Activated CD4-positive, alpha-beta memory T cell treated with anti-CD3 and anti-CD28 coated beads, Interleukin-2, amount 10 ng/mL, durations not matched to agents 7 days and 5 days (primary cell): ENCODE measurements around the gene SPECC1L. TPM values are rescaled to one million over a fixed set of nuclear protein-coding genes. Genes with fewer than 3 reads are reported as not detected.
A peak's percentile ranks its signal among the peaks of the same experiment; 100 is the strongest.

Source experiments
- CTCF ChIA-PET: fragments of 350-600 bp; sonication (Branson Sonifier 250); formaldehyde crosslinking; loops from one replicate; lab custom pipeline; 2021; ENCODE audit warnings: antibody characterized with exemption, inconsistent platforms; lab: Charles Lee
- POLR2A ChIA-PET: fragments of 350-600 bp; sonication (Branson Sonifier 250); formaldehyde crosslinking; loops from one replicate; lab custom pipeline; 2021; ENCODE audit warnings: antibody characterized with exemption; lab: Charles Lee
- DNase-seq: peaks from one replicate; pipeline ENCODE4 v3.0.0-alpha.2; 2020
- H3K27ac Mint-ChIP-seq: one replicate; pipeline ENCODE4 v1.8.0; 2021; ENCODE audit warnings: mild to moderate bottlenecking, mixed read lengths
- H3K27me3 Mint-ChIP-seq: one replicate; pipeline ENCODE4 v1.8.0; 2021; ENCODE audit warnings: mixed read lengths
- H3K36me3 Mint-ChIP-seq: one replicate; pipeline ENCODE4 v1.8.0; 2021; ENCODE audit warnings: low read depth, mixed read lengths
- H3K4me1 Mint-ChIP-seq: one replicate; pipeline ENCODE4 v1.8.0; 2021; ENCODE audit warnings: mixed read lengths
- H3K4me3 Mint-ChIP-seq: one replicate; pipeline ENCODE4 v1.8.0; 2021; ENCODE audit warnings: mild to moderate bottlenecking, mixed read lengths
- H3K9me3 Mint-ChIP-seq: one replicate; pipeline ENCODE4 v1.8.0; 2021; ENCODE audit warnings: mixed read lengths
- total RNA-seq, 2 experiments: library from RNA; stranded (reverse); gene quantifications; one replicate each; pipeline ENCODE4 v1.2.3, GENCODE V29; 2021

Gene SPECC1L
- total RNA-seq, 2 experiments from 2014 or later: 33.2 to 37.9 TPM

DNA sequence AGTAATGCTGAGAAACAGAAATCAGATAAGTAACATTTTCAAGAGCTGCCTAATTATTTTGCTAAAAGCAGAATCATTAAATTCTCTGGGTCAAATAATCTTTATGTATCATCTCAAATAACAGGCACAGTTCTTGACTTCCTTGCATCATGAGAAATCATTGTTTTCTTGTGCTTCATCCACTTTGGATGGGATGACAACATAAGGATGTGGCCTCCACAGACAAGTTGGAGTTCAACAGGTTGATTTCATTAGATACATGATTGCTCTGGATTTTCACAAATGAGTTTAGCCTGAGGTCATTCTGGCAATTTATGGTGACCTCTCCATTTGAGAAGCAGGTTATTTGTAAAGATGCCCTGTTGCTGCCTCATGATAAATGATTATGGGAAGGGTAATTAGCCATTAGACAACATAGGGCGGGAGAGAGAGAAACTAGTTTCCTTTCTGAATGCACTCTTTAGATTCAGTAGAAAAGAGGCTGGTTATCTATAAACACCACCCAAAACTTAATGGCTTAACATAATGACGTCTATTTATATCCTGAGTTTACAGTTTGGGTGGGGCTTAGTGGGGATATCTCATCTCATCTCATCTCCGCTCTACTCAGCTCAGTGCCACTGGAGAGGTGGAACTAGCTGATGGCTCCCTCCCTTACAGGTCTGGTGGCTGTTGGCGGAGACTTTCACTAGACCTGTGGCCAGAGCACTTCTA, 121.7 kb downstream of the SPECC1L start:
- H3K27me3 Mint-ChIP-seq: no peaks in the 10 kb centered on the region
- peaks cover 26% of the 10 kb centered on the region for H3K4me1 Mint-ChIP-seq
- no peaks in the 10 kb centered on the region for H3K9me3 Mint-ChIP-seq
- H3K36me3 Mint-ChIP-seq: peaks cover 25% of the 10 kb centered on the region
- no peak overlapping the region for H3K4me3 Mint-ChIP-seq
- ChIA-PET POLR2A (no interaction called here), CTCF (interaction anchor here (1.2 kb wide), 1 partner anchor 30 kb away, joined by 3 read pairs; no protein-coding TSS in a partner anchor)
- H3K27ac Mint-ChIP-seq: no peak overlapping the region
- DNase-seq: no peak

GRCh38 chr22:24393012-24393559, 122.5 kb downstream of the SPECC1L start:
- Mint-ChIP-seq H3K27ac (no peak overlapping the region), H3K36me3 (peaks cover 28% of the 10 kb centered on the region), H3K4me3 (no peak overlapping the region), H3K27me3 (no peaks in the 10 kb centered on the region), H3K9me3 (no peaks in the 10 kb centered on the region), H3K4me1 (peaks cover 28% of the 10 kb centered on the region)
- DNase-seq: no peak
- ChIA-PET CTCF (no interaction called here), POLR2A (no interaction called here)

DNA sequence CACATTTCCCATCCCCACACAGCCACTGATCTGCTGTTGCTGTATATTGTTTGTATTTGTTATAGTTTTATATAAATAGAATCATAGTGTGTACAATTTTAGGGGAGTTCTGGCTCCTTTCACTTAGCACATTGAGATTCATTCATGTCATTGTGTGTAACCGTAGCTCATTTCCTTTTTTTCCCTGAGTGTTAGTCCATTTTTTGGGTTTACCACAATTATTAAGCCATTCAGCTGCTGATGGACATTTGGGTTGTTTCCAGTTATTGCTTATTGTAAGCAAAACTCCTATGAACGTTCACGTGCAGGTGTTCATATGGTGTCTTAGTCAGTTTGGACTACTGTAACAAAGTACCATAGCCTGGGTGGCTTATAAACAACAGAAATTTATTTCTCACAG, 123.2 kb downstream of the SPECC1L start:
- no peak for DNase-seq
- Mint-ChIP-seq H3K9me3 (no peaks in the 10 kb centered on the region), H3K4me3 (no peak overlapping the region), H3K27ac (no peak overlapping the region), H3K36me3 (peaks cover 31% of the 10 kb centered on the region), H3K27me3 (no peaks in the 10 kb centered on the region), H3K4me1 (peaks cover 36% of the 10 kb centered on the region)
- CTCF ChIA-PET: no interaction called here
- POLR2A ChIA-PET: no interaction called here

DNA sequence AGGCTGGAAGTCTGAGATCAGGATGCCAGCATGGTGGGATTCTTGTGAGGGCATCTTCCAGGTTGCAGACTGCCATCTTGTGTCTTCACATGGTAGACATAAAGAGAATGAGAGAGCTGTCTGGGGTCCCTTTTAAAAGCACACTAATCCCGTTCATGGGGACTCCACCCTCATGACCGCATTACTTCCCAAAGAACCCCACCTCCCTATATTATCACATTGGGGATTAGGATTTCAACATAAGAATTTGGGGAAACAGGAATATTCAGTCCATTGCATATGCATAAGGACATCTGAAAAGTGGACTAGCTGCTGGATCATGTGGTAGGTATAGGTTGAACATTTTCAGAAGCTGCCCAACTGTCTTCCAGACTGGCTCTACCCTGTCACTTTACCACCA, 123.6 kb downstream of the SPECC1L start:
- ChIA-PET CTCF (no interaction called here), POLR2A (no interaction called here)
- DNase-seq: no peak
- Mint-ChIP-seq H3K27me3 (no peaks in the 10 kb centered on the region), H3K4me1 (peaks cover 37% of the 10 kb centered on the region), H3K4me3 (no peak overlapping the region), H3K27ac (no peak overlapping the region), H3K36me3 (peaks cover 30% of the 10 kb centered on the region), H3K9me3 (no peaks in the 10 kb centered on the region)

DNA sequence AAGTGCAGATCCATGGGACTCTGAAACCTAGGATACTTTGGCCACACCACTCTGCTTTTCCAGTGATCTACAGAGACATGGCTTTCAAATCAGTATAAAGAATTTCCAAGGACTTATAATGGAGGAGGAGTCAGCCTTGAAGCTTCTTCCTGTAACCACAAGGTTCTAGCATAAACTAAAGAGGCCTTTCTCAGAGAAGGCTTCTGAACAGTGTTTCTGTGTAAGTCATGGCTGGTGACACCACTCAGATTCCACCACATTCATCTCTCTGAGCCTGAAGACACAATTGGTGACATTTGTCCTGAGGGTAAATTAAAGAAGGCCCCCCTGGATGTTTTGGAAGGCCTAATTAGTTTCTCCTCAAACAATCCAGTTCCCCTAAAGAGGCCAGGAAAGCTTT, 127.8 kb downstream of the SPECC1L start:
- Mint-ChIP-seq H3K4me3 (no peak overlapping the region), H3K27me3 (no peaks in the 10 kb centered on the region), H3K27ac (no peak overlapping the region), H3K4me1 (peaks cover 46% of the 10 kb centered on the region), H3K9me3 (no peaks in the 10 kb centered on the region), H3K36me3 (peaks cover 17% of the 10 kb centered on the region)
- POLR2A ChIA-PET: no interaction called here
- CTCF ChIA-PET: no interaction called here
- no peak for DNase-seq

- Mint-ChIP-seq H3K9me3 (no peaks in the 10 kb centered on the region), H3K4me1 (peaks cover 47% of the 10 kb centered on the region), H3K36me3 (peaks cover 26% of the 10 kb centered on the region), H3K4me3 (peak overlapping the region; percentile 65), H3K27me3 (no peaks in the 10 kb centered on the region), H3K27ac (peak overlapping the region; percentile 75)
- no peak for DNase-seq
- POLR2A ChIA-PET: no interaction called here
- CTCF ChIA-PET: interaction anchor here (0.7 to 1.4 kb wide), 2 partner anchors 69 to 122 kb away, joined by 3 read pairs; no protein-coding TSS in a partner anchor
Observed at GRCh38 chr22:24400034-24400725, 129.5 kb downstream of the SPECC1L start.

DNA sequence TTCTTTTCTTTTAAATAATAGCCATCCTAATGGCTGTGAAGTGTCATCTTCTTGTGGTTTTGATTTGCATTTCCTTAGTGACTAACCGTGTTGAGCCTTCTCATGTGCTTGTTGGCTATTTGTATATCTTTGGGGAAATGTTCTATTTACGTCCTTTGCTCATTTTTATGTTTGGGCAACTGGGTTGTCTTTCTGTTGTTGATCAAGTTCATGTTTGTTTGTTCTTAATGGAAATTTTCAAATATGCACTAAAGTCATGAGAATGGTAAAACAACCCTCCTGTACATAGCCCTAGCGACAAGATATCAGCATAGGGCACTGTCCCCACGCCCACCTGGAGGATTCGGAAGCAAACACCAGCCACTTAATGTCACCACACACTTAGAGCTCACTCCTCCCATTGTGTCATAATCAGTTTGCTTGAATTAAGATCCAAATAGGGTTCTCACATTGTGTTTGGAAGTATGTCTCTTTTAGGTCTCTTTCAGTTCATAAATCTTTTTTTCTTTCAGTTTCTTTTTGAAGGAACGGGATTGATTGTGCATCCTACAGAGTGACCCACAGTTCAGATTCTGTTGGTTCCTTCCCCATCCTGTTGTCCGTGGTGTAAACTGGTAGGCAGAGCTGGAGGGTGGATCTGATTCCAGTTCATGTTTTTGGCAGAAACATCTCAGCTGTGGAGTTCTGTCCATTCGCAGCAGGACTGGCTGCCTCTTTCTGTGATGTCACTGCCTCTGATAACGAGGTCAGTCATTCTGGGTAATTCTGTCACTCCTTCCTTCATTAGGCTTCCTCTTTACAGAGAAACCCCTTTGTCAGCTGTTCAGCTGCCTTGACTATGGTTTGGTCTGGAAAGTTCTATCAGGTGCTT, 130.3 kb downstream of the SPECC1L start:
- no peaks in the 10 kb centered on the region for H3K27me3 Mint-ChIP-seq
- CTCF ChIA-PET: no interaction called here
- peaks cover 47% of the 10 kb centered on the region for H3K4me1 Mint-ChIP-seq
- DNase-seq: no peak
- H3K36me3 Mint-ChIP-seq: peaks cover 24% of the 10 kb centered on the region
- no peaks in the 10 kb centered on the region for H3K9me3 Mint-ChIP-seq
- peak overlapping the region; percentile 75 for H3K27ac Mint-ChIP-seq
- POLR2A ChIA-PET: interaction anchor here (0.7 kb wide), 1 partner anchor 10 kb away, joined by 3 read pairs; no protein-coding TSS in a partner anchor
- peak overlapping the region; percentile 65 for H3K4me3 Mint-ChIP-seq

DNA sequence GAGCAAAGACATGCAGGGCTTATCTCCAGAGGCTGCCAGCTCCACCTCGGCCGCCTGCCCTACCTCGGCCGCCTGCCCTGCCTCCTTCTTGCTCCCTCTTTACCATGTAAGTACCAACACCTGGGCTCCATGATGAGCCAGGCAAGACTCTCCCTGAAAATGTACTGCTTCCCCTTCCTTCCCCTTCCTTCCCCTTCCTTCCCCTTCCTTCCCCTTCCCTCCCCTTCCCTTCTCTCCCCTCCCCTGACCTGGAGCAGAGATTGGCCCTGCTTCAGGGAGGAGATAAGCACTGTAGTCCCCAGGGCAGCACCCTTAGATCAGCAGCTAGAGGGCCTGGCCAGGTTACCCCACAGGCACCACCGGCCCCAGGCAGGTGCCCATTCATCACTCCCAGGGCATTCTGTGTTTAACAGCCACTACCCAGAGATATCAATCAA, 131.3 kb downstream of the SPECC1L start:
- CTCF ChIA-PET: no interaction called here
- H3K4me1 Mint-ChIP-seq: peaks cover 53% of the 10 kb centered on the region
- DNase-seq: no peak
- H3K27ac Mint-ChIP-seq: peak overlapping the region; percentile 75
- H3K4me3 Mint-ChIP-seq: no peak overlapping the region
- no peaks in the 10 kb centered on the region for H3K9me3 Mint-ChIP-seq
- peaks cover 20% of the 10 kb centered on the region for H3K36me3 Mint-ChIP-seq
- H3K27me3 Mint-ChIP-seq: no peaks in the 10 kb centered on the region
- POLR2A ChIA-PET: interaction anchor here (0.7 kb wide), 1 partner anchor 11 kb away, joined by 3 read pairs; no protein-coding TSS in a partner anchor

DNA sequence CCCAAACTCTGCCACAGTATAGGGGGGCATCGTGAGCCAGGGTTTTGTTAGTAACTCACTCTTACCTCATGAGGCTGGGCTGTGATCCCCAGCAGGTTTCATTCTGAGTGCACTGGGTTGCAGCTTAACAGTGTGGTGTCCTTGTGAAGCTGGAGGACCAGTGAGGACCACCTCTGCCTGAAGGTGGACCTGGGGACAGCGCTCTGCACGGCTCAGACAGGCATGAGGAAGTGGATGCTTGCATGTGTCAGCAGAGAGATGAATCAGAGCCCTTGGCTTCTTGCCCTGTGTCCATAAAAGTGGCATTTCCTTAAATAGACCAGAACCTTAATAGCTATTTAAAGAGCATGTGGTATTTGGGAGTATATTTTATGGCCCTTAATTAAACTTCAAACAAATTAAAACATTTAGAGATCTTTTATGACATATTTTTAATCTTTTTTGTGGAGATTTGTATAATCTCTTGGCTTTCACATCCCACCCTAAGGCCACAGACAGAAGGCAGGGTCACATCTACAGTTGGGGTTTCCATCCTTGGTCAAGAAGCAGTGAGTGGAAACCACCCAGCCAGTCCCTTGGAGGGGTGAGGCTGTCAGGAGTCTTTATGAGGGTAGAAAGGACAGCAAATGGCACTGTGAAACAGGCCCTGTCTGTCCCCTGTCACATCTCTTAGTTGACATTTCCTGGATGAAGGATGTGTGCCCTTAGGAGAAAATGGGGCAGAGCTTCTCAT, 132.0 kb downstream of the SPECC1L start:
- POLR2A ChIA-PET: no interaction called here

GRCh38 chr22:24403346-24403745, 132.7 kb downstream of the SPECC1L start:
- ChIA-PET CTCF (no interaction called here), POLR2A (no interaction called here)
- Mint-ChIP-seq H3K4me1 (peaks cover 61% of the 10 kb centered on the region), H3K4me3 (no peak overlapping the region), H3K27me3 (no peaks in the 10 kb centered on the region), H3K27ac (no peak overlapping the region), H3K36me3 (peaks cover 16% of the 10 kb centered on the region), H3K9me3 (no peaks in the 10 kb centered on the region)
- DNase-seq: no peak

More for the DNA sequence above, 132.0 kb downstream of the SPECC1L start:
- Mint-ChIP-seq H3K4me1 (peaks cover 60% of the 10 kb centered on the region), H3K27me3 (no peaks in the 10 kb centered on the region), H3K27ac (peak overlapping the region; percentile 75), H3K36me3 (peaks cover 19% of the 10 kb centered on the region), H3K4me3 (no peak overlapping the region), H3K9me3 (no peaks in the 10 kb centered on the region)
- DNase-seq: no peak
- CTCF ChIA-PET: no interaction called here

GRCh38 chr22:24404561-24405275, 134.1 kb downstream of the SPECC1L start:
- CTCF ChIA-PET: interaction anchor here (1.3 kb wide), 1 partner anchor 19 kb away, joined by 3 read pairs; no protein-coding TSS in a partner anchor
- DNase-seq: no peak

More at GRCh38 chr22:24404561-24405275, 134.1 kb downstream of the SPECC1L start:
- H3K36me3 Mint-ChIP-seq: peaks cover 14% of the 10 kb centered on the region
- no peak overlapping the region for H3K4me3 Mint-ChIP-seq
- H3K4me1 Mint-ChIP-seq: peaks cover 59% of the 10 kb centered on the region
- H3K9me3 Mint-ChIP-seq: no peaks in the 10 kb centered on the region
- POLR2A ChIA-PET: no interaction called here
- no peaks in the 10 kb centered on the region for H3K27me3 Mint-ChIP-seq
- no peak overlapping the region for H3K27ac Mint-ChIP-seq
